Uterus (tissue), 4 donors: ENCODE results near the gene SAFB. TPM values are rescaled to one million over a fixed set of nuclear protein-coding genes. Genes with fewer than 3 reads are reported as not detected.

Experiments
- DNase-seq, 2 donors: peaks; one replicate each; pipeline ENCODE4 v3.0.0-alpha.2; 2019 to 2020
- H3K27ac ChIP-seq, 2 donors: fragments of 200-600 bp; sonication (generic); 1 replicate in 1 of 2; 2 replicates in 1 of 2; pipeline ENCODE4 v1.5.1; 2016 to 2018
- H3K27me3 ChIP-seq, 2 donors: fragments of 200-600 bp; sonication (generic); one replicate each; pipeline ENCODE4 v1.5.1; 2018 to 2019; ENCODE audit warnings: control low read depth in 1 of 2
- H3K36me3 ChIP-seq, 2 donors: fragments of 200-600 bp; sonication (generic); one replicate each; pipeline ENCODE4 v1.5.1; 2019; ENCODE audit warnings: control low read depth in 1 of 2
- H3K4me1 ChIP-seq, 2 donors: fragments of 200-600 bp; sonication (generic); one replicate each; pipeline ENCODE4 v1.5.1; 2018 to 2019; ENCODE audit warnings: control low read depth in 1 of 2
- H3K4me3 ChIP-seq, 2 donors: fragments of 200-600 bp; sonication (generic); 1 replicate in 1 of 2; 2 replicates in 1 of 2; pipeline ENCODE4 v1.5.1; 2018 to 2019; ENCODE audit warnings: mild to moderate bottlenecking in 1 of 2
- H3K9me3 ChIP-seq, 2 donors: fragments of 200-600 bp; sonication (generic); one replicate each; pipeline ENCODE4 v1.5.1; 2019; ENCODE audit warnings: control low read depth in 1 of 2
- CTCF ChIP-seq, 4 experiments: fragments of 200-600 bp in 2 of 4; fragments of 450-650 bp in 2 of 4; sonication (generic) in 2 of 4; IDR thresholded peaks; one replicate each; pipeline ENCODE4 v1.5.1; 2016 to 2019; ENCODE audit warnings: antibody characterized with exemption in 4 of 4, mild to moderate bottlenecking in 2 of 4, moderate library complexity in 1 of 4
- POLR2A ChIP-seq, 2 donors: fragments of 450-650 bp; IDR thresholded peaks; one replicate each; pipeline ENCODE4 v1.6.1; 2016; ENCODE audit warnings: antibody characterized with exemption in 2 of 2, mild to moderate bottlenecking in 1 of 2, moderate library complexity in 1 of 2
- intact Hi-C: fragments of 100-400 bp; cut with DNase I; formaldehyde crosslinking; loops from one replicate; pipeline ENCODE4 v1.15.1; 2023; ENCODE audit warnings: low total_unique reads
- total RNA-seq, 4 donors: library from RNA; depleted of rRNA in 3 of 4; stranded (reverse); fragments of >200 nt in 3 of 4; gene quantifications; one replicate each; pipeline versions ENCODE4 v1.1.0 to v1.2.4, GENCODE V29; 2014 to 2023
- donor health status: DM: yes; HTN: yes; CAD: no.

The SAFB gene
- total RNA-seq, 4 donors from 2014 or later = 35.9 to 129 (median 97.4) TPM

GRCh38 chr19:5632657-5633056 is 9.8 kb downstream of the SAFB start:
- Histone ChIP-seq H3K4me1 (peaks cover under 1 to 14% of the 10 kb centered on the region in 2 donors), H3K9me3 (no peaks in the 10 kb centered on the region), H3K4me3 (no peak overlapping the region), H3K36me3 (no peaks in the 10 kb centered on the region), H3K27ac (peak overlapping the region; percentile 45), H3K27me3 (no peaks in the 10 kb centered on the region)
- TF ChIP-seq POLR2A (IDR thresholded peaks at IDR 0.05) = no peak
- no peak for TF ChIP-seq CTCF (IDR thresholded peaks at IDR 0.05)
- intact Hi-C loops = no loop called here
- peak in 1 of 2 donors; percentile 36 for DNase-seq

- Histone ChIP-seq H3K9me3 (no peaks in the 10 kb centered on the region), H3K27me3 (no peaks in the 10 kb centered on the region), H3K36me3 (no peaks in the 10 kb centered on the region), H3K4me1 (peaks cover 0 to 6% of the 10 kb centered on the region in 2 donors), H3K4me3 (no peak overlapping the region), H3K27ac (no peak overlapping the region)
- DNase-seq = no peak
- TF ChIP-seq POLR2A (IDR thresholded peaks at IDR 0.05) (no peak), CTCF (IDR thresholded peaks at IDR 0.05) (no peak)
- intact Hi-C loops = no loop called here
Observed at GRCh38 chr19:5635427-5635826, 12.5 kb downstream of the SAFB start.

GRCh38 chr19:5637971-5638370 is 15.1 kb downstream of the SAFB start:
- Histone ChIP-seq H3K36me3 (no peaks in the 10 kb centered on the region), H3K27me3 (no peaks in the 10 kb centered on the region), H3K27ac (no peak overlapping the region), H3K4me3 (no peak overlapping the region), H3K9me3 (no peaks in the 10 kb centered on the region), H3K4me1 (peaks cover 0 to 4% of the 10 kb centered on the region in 2 donors)
- intact Hi-C loops = no loop called here
- DNase-seq = no peak
- TF ChIP-seq CTCF (IDR thresholded peaks at IDR 0.05) (no peak), POLR2A (IDR thresholded peaks at IDR 0.05) (no peak)

GRCh38 chr19:5641171-5641570 is 18.3 kb downstream of the SAFB start:
- no peak for DNase-seq

GRCh38 chr19:5642204-5642603 is 19.3 kb downstream of the SAFB start:
- no peak for TF ChIP-seq POLR2A (IDR thresholded peaks at IDR 0.05)
- TF ChIP-seq CTCF (IDR thresholded peaks at IDR 0.05) = no peak
- Histone ChIP-seq H3K27me3 (no peaks in the 10 kb centered on the region), H3K36me3 (no peaks in the 10 kb centered on the region), H3K9me3 (no peaks in the 10 kb centered on the region), H3K4me1 (no peaks in the 10 kb centered on the region), H3K27ac (no peak overlapping the region), H3K4me3 (no peak overlapping the region)
- DNase-seq = no peak
- intact Hi-C loops = no loop called here

More at GRCh38 chr19:5641171-5641570, 18.3 kb downstream of the SAFB start:
- TF ChIP-seq CTCF (IDR thresholded peaks at IDR 0.05) = no peak
- no peak for TF ChIP-seq POLR2A (IDR thresholded peaks at IDR 0.05)
- Histone ChIP-seq H3K27ac (no peak overlapping the region), H3K36me3 (no peaks in the 10 kb centered on the region), H3K9me3 (no peaks in the 10 kb centered on the region), H3K4me3 (no peak overlapping the region), H3K4me1 (no peaks in the 10 kb centered on the region), H3K27me3 (no peaks in the 10 kb centered on the region)
- intact Hi-C loops = no loop called here
